HEK293T (cell line): ENCODE results near the gene PLBD2.

Experiments used
- CTCF ChIA-PET: fragments of 350-600 bp; formaldehyde crosslinking; extraction: SDS; loops from one replicate; lab custom pipeline; 2021; ENCODE audit warnings: antibody characterized with exemption, inconsistent platforms; lab: Yijun Ruan, JAX
- POLR2A ChIA-PET: fragments of 350-600 bp; formaldehyde crosslinking; extraction: SDS; loops from one replicate; lab custom pipeline; 2020; ENCODE audit warnings: antibody characterized with exemption, inconsistent platforms; lab: Yijun Ruan, JAX
- DNase-seq: peaks from one replicate; pipeline ENCODE4 v3.0.0; 2012; ENCODE audit warnings: mixed read lengths; ENCODE audit errors: extremely low spot score
- ARNT ChIP-seq: fragments of 450-650 bp; IDR thresholded peaks from 2 replicates; pipeline ENCODE4 v1.6.1; 2017; ENCODE audit warnings: mild to moderate bottlenecking
- BHLHE40 ChIP-seq: fragments of 450-650 bp; IDR thresholded peaks from 2 replicates; pipeline ENCODE4 v1.6.1; 2016; ENCODE audit warnings: mild to moderate bottlenecking, moderate library complexity, borderline replicate concordance
- CTBP1 ChIP-seq: fragments of 450-650 bp; IDR thresholded peaks from 2 replicates; pipeline ENCODE4 v1.6.1; 2016; ENCODE audit warnings: borderline replicate concordance
- ELF4 ChIP-seq: fragments of 450-650 bp; IDR thresholded peaks from 2 replicates; pipeline ENCODE4 v1.6.1; 2017; ENCODE audit warnings: antibody characterized with exemption
- FOXA1 ChIP-seq: fragments of 450-650 bp; IDR thresholded peaks from 2 replicates; pipeline ENCODE4 v1.6.1; 2016; ENCODE audit warnings: mild to moderate bottlenecking
- FOXK2 ChIP-seq: fragments of 450-650 bp; IDR thresholded peaks from 2 replicates; pipeline ENCODE4 v1.6.1; 2016; ENCODE audit warnings: mild to moderate bottlenecking
- FOXM1 ChIP-seq: fragments of 450-650 bp; IDR thresholded peaks from 2 replicates; pipeline ENCODE4 v1.6.1; 2017; ENCODE audit warnings: mild to moderate bottlenecking, borderline replicate concordance
- HDGF ChIP-seq: fragments of 450-650 bp; IDR thresholded peaks from 2 replicates; pipeline ENCODE4 v1.6.1; 2017; ENCODE audit warnings: antibody characterized with exemption, borderline replicate concordance
- L3MBTL2 ChIP-seq: fragments of 450-650 bp; conservative IDR thresholded peaks from 2 replicates; pipeline ENCODE4 v1.6.1; 2016; ENCODE audit warnings: mild to moderate bottlenecking
- LEF1 ChIP-seq: fragments of 450-650 bp; IDR thresholded peaks from 2 replicates; pipeline ENCODE4 v1.6.1; 2017; ENCODE audit warnings: mild to moderate bottlenecking, borderline replicate concordance
- NFRKB ChIP-seq: fragments of 450-650 bp; IDR thresholded peaks from 2 replicates; pipeline ENCODE4 v1.6.1; 2016; ENCODE audit warnings: mild to moderate bottlenecking, moderate library complexity
- SP1 ChIP-seq: fragments of 450-650 bp; IDR thresholded peaks from 2 replicates; pipeline ENCODE4 v1.6.1; 2017
- SUZ12 ChIP-seq: fragments of 450-650 bp; IDR thresholded peaks from 2 replicates; pipeline ENCODE4 v1.6.1; 2016; ENCODE audit warnings: mild to moderate bottlenecking
- TARDBP ChIP-seq: fragments of 450-650 bp; IDR thresholded peaks from 2 replicates; pipeline ENCODE4 v1.6.1; 2016
- ZNF384 ChIP-seq: fragments of 450-650 bp; IDR thresholded peaks from 2 replicates; pipeline ENCODE4 v1.6.1; 2016
- TF ChIP-seq, protein P1 (sequence below): fragments of 450-650 bp; IDR thresholded peaks from 2 replicates; pipeline ENCODE4 v1.6.1; 2016

The PLBD2 gene, protein sequence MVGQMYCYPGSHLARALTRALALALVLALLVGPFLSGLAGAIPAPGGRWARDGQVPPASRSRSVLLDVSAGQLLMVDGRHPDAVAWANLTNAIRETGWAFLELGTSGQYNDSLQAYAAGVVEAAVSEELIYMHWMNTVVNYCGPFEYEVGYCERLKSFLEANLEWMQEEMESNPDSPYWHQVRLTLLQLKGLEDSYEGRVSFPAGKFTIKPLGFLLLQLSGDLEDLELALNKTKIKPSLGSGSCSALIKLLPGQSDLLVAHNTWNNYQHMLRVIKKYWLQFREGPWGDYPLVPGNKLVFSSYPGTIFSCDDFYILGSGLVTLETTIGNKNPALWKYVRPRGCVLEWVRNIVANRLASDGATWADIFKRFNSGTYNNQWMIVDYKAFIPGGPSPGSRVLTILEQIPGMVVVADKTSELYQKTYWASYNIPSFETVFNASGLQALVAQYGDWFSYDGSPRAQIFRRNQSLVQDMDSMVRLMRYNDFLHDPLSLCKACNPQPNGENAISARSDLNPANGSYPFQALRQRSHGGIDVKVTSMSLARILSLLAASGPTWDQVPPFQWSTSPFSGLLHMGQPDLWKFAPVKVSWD

DNA sequence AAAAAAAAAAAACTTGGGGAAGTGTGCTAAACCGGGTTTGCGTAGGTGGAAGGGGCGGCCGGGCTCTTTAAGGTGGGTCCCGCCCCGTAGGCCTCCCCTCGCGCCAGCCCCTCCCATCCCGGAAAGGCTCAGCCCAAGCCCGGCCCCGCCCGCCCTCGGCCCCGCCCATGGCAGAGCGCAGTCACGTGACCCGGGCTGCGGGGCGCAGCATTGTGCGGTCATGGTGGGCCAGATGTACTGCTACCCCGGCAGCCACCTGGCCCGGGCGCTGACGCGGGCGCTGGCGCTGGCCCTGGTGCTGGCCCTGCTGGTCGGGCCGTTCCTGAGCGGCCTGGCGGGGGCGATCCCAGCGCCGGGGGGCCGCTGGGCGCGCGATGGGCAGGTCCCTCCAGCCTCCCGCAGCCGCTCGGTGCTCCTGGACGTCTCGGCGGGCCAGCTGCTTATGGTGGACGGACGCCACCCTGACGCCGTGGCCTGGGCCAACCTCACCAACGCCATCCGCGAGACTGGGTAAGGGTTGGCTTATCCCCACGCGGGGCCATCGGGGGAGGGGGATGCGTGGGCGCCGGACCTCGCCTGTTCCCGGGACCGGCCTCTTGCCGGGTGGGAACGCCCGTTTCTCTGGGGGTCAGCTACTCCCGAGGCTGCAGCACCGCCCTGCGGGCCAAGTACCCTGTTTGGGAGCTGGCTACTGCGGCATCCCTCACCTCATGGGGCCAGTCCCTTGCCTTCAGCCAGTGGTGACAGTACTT, at the start of gene PLBD2:
Gene PLBD2 (plus strand): TSS at position 207 of the 752 bp plus-strand sequence. CDS start 14 bp downstream, at position 221.
- peak; percentile 99 for DNase-seq
- ChIA-PET CTCF (no interaction called here), POLR2A (interaction anchor here (0.7 to 1.6 kb wide), 2 partner anchors 10 to 64 kb away, joined by 3 read pairs; partner anchors contain the start of gene SDSL)
- TF ChIP-seq LEF1: no peak

DNA sequence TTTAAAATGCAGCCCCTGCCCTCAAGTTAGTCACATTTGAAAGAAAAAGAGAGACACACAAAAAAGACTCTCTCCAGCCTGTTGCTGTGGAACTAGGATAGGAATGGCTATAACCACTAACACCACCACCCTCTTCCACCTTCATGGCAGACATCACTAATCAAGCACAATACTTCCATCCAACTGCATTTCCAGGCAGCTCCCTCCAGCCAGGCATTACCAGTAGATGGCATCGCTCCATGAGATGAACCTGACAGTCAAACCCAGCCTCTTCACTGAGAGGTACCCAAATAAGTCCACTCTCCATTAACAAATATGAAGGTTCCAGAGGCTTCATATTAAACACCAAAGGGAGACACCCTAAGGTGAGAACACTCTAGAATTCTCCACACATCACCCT, 47.9 kb upstream of the PLBD2 start:
- DNase-seq: no peak
- POLR2A ChIA-PET: interaction anchor here (1.3 kb wide), 1 partner anchor 112 kb away, joined by 3 read pairs; the partner anchor contains the start of gene SDSL
- CTCF ChIA-PET: no interaction called here
- TF ChIP-seq TARDBP (no peak), L3MBTL2 (no peak), SUZ12 (no peak), BHLHE40 (no peak), NFRKB (no peak)

DNA sequence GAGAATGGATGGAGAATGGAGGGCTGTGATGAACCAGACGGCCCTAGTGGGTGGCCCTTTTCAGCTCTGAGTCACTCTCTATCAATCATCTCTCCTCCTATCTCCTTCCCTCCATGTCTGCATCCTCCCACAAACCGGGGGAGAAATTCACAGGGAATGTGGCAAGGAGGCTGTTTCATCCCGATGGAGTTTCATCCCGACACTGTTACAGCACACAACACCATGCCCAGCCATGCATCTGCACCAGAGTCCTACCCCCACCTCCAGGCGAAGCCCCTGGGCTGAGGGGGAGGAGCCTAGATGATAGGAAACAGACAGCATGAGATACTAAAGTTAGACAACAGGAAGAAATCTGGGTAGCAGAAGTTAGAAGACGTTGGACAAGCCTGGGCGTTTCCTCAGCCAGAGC, 44.3 kb upstream of the PLBD2 start:
- ChIA-PET POLR2A (no interaction called here), CTCF (no interaction called here)
- no peak for DNase-seq
- no peak for TF ChIP-seq SUZ12
- TF ChIP-seq FOXA1: no peak
- no peak for TF ChIP-seq ELF4
- TF ChIP-seq CTBP1: no peak
- TF ChIP-seq ARNT: no peak
- TF ChIP-seq FOXM1: no peak
- TF ChIP-seq NFRKB: no peak
- no peak for TF ChIP-seq FOXK2
- TF ChIP-seq SP1: no peak

DNA sequence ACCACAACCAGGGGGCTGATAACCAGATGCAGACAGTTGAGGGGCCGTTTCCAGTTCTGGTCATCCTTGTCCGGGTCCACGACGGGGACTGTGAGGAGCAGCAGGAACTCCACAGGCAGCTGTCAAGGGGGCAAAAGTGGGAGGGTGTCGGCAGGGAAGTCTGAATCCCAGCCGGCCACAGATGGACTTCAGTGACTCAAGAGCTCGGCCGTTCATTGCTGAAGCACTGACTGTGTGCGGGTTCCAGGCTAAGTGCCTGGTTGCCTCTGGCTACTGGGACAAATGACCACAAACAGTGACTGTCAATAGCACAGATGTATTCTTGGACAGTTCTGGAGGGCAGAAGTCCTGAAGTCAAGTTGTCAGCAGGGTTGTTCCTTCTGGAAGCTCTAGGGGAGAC, 43.0 kb upstream of the PLBD2 start:
- POLR2A ChIA-PET: no interaction called here
- no peak for DNase-seq
- TF ChIP-seq HDGF (no peak), L3MBTL2 (no peak)
- TF ChIP-seq, protein P1, sequence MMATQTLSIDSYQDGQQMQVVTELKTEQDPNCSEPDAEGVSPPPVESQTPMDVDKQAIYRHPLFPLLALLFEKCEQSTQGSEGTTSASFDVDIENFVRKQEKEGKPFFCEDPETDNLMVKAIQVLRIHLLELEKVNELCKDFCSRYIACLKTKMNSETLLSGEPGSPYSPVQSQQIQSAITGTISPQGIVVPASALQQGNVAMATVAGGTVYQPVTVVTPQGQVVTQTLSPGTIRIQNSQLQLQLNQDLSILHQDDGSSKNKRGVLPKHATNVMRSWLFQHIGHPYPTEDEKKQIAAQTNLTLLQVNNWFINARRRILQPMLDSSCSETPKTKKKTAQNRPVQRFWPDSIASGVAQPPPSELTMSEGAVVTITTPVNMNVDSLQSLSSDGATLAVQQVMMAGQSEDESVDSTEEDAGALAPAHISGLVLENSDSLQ: no peak
- CTCF ChIA-PET: interaction anchor here (0.9 kb wide), 1 partner anchor 162 kb away, joined by 3 read pairs; no protein-coding TSS in a partner anchor

DNA sequence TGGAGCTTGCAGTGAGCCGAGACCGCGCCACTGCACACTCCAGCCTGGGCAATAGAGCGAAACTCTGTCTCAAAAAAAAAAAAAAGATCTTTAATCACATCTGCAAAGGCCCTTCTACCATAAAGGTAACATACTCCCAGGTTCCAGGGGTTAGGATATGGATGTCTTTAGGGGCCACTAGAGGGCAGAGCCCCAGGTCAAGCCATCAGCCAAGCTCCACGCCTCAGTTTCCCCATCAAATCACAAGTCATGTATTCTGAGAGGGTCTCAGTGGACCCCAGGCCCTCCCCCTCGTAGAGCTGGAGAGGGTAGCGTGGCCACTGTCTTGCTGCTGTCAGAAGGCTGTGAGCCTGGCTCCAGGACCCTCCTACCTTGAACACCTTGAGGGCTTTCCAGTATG, 42.2 kb upstream of the PLBD2 start:
- DNase-seq: no peak
- CTCF ChIA-PET: interaction anchor here (0.6 to 0.9 kb wide), 2 partner anchors 39 to 163 kb away, joined by 3 read pairs; no protein-coding TSS in a partner anchor
- POLR2A ChIA-PET: no interaction called here
- no peak for TF ChIP-seq LEF1
- TF ChIP-seq FOXA1: no peak
- no peak for TF ChIP-seq NFRKB
- TF ChIP-seq SP1: no peak
- no peak for TF ChIP-seq L3MBTL2
- TF ChIP-seq ELF4: no peak
- TF ChIP-seq HDGF: no peak
- TF ChIP-seq ZNF384: no peak
- no peak for TF ChIP-seq SUZ12
- no peak for TF ChIP-seq FOXM1
- TF ChIP-seq BHLHE40: no peak

DNA sequence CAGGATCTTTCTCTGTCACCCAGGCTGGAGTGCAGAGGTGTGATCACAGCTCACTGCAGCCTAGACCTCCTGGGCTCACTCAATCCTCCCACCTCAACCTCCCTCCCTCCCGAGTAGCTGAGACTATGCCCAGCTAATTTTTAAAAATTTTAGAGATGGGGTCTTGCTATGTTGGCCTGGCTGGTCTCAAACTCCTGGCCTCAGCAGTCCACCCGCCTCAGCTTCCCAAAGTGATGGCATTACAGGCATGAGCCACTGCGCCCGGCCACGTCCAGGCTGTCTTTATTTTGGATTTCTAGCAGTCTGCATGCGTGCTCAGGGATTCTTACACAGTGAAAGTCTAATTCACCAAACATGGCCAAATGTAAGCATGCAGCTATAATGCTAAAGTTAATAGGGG, 41.3 kb upstream of the PLBD2 start:
- POLR2A ChIA-PET: interaction anchor here (0.6 kb wide), 1 partner anchor 125 kb away, joined by 3 read pairs; no protein-coding TSS in a partner anchor
- TF ChIP-seq FOXM1 (no peak), L3MBTL2 (no peak), LEF1 (no peak), FOXA1 (no peak), SUZ12 (no peak), CTBP1 (no peak), SP1 (no peak), BHLHE40 (no peak), ARNT (no peak), HDGF (no peak), FOXK2 (no peak), TARDBP (no peak), NFRKB (no peak), ZNF384 (no peak)
- TF ChIP-seq, protein P1: no peak
- CTCF ChIA-PET: no interaction called here
- DNase-seq: no peak
